Mesodermal cell (in vitro differentiated cells): ENCODE measurements around the gene SYTL4.

Experiments used
- H3K27ac ChIP-seq: 2 replicates; pipeline ENCODE4 v1.7.0; 2013; ENCODE audit warnings: mild to moderate bottlenecking, low read depth, low read length, moderate library complexity; ENCODE audit not compliant: severe bottlenecking
- H3K36me3 ChIP-seq: 2 replicates; pipeline ENCODE4 v1.7.1; 2013; ENCODE audit warnings: mild to moderate bottlenecking, low read length, moderate library complexity; ENCODE audit not compliant: control insufficient read depth, insufficient read depth
- H3K4me1 ChIP-seq: one replicate; pipeline ENCODE4 v1.7.1; 2013; ENCODE audit warnings: mild to moderate bottlenecking, low read length; ENCODE audit not compliant: insufficient read depth, control insufficient read depth, poor library complexity, severe bottlenecking
- H3K4me3 ChIP-seq: 2 replicates; pipeline ENCODE4 v1.7.0; 2013; ENCODE audit warnings: low read length, control low read depth, mild to moderate bottlenecking; ENCODE audit not compliant: insufficient read depth, poor library complexity, severe bottlenecking; ENCODE audit errors: extremely low read depth
- H3K9me3 ChIP-seq: 2 replicates; pipeline ENCODE4 v1.7.1; 2013; ENCODE audit warnings: mild to moderate bottlenecking, low read length, moderate library complexity; ENCODE audit not compliant: control insufficient read depth
- WGBS, 2 experiments: methylation state at CpG; one replicate each; pipeline ENCODE4 v1.1.5; 2013; ENCODE audit warnings: missing lambda C conversion rate in 2 of 2; ENCODE audit not compliant: insufficient coverage in 2 of 2; 5-methylcytosine and 5-hydroxymethylcytosine counted together

SYTL4 gene

DNA sequence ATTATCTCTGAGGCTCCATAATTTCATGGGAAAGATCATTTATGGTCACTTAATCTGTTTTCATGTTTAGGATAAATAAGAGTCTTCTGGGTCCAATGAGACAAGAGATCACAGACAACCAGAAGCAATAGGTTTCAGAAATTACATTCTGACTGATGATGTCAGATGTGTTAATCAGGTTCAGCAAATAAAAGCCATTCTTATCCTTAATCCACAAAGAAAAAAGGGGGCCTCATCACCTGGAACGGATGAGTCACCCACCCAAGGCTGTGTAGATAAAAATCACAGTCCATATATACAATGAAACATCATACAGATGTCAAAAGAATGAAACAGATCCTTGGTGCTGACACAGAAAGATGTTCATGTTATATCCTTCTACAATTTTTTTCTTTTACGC, 36.6 kb downstream of the SYTL4 start:
- no peaks in the 10 kb centered on the region for H3K4me1 ChIP-seq
- 100% methylated on average over 1 of the region's 2 CpGs; no CpG with 5 or more reads in 1 of the 2 experiments for WGBS, 2 experiments
- no peaks in the 10 kb centered on the region for H3K36me3 ChIP-seq
- no peaks in the 10 kb centered on the region for H3K9me3 ChIP-seq
- no peak overlapping the region for H3K27ac ChIP-seq
- no peak overlapping the region for H3K4me3 ChIP-seq

DNA sequence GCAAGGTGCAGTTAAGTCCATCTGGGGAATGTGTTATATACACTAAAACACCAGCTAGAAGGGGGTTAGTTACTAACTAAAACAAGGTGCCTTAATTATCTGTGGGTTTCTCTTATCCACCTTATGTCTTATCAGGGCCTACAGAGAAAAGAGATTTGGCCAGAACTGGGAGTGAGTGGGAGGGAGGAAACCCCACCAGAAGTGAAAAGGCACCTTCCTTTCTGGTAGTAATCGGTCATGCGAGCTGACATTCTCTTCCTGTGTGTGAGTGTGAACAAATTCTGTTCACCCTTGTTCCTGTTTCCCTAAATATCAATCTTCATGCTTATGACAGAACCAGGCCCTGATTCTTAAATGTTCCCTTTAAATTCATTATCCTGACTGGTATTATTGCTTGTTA, 44.4 kb downstream of the SYTL4 start:
- Histone ChIP-seq H3K4me1 (no peaks in the 10 kb centered on the region), H3K4me3 (no peak overlapping the region), H3K27ac (no peak overlapping the region), H3K9me3 (no peaks in the 10 kb centered on the region), H3K36me3 (no peaks in the 10 kb centered on the region)
- no CpG with 5 or more reads among the region's 2 CpGs for WGBS, 2 experiments

DNA sequence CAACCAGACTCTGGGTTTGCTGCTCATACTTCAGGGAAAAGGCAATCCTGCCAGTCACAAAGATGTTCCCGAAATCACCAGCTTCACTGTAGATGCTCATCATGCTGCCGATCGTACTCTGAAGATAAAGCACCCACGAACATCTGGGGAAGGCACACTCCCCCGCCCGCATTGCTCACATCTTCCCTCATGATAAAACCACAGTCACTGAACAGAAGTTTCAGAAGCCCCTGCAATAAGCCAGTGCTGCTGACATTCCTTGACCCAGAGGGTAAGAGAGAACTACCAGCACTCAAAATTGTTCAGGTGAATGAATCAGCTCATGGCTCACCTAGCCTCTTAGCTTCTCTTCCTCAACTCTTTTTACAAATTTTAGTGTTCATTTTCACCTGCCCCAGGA, 44.8 kb downstream of the SYTL4 start:
- Histone ChIP-seq H3K36me3 (no peaks in the 10 kb centered on the region), H3K27ac (no peak overlapping the region), H3K4me3 (no peak overlapping the region), H3K9me3 (no peaks in the 10 kb centered on the region), H3K4me1 (no peaks in the 10 kb centered on the region)
- WGBS, 2 experiments, result 80% methylated on average over 1 of the region's 6 CpGs

DNA sequence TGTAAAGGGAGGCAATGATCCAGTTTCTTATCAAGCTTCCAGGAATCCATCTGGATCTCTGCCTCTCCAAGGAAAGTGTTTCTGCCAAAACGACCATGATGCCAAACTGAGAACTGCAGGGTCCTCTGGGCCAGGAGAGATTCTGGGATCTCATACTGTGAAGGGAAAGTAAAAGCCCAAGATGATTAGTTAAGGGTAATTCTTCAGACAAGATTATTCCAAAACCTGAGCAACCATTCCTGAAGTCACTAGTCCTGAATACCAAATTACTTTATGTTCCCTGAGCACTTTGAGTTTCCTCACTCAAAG, 46.0 kb downstream of the SYTL4 start:
- Histone ChIP-seq H3K4me3 (no peak overlapping the region), H3K4me1 (no peaks in the 10 kb centered on the region), H3K9me3 (no peaks in the 10 kb centered on the region), H3K27ac (no peak overlapping the region), H3K36me3 (no peaks in the 10 kb centered on the region)
- no CpG with 5 or more reads among the region's 1 CpG for WGBS, 2 experiments

DNA sequence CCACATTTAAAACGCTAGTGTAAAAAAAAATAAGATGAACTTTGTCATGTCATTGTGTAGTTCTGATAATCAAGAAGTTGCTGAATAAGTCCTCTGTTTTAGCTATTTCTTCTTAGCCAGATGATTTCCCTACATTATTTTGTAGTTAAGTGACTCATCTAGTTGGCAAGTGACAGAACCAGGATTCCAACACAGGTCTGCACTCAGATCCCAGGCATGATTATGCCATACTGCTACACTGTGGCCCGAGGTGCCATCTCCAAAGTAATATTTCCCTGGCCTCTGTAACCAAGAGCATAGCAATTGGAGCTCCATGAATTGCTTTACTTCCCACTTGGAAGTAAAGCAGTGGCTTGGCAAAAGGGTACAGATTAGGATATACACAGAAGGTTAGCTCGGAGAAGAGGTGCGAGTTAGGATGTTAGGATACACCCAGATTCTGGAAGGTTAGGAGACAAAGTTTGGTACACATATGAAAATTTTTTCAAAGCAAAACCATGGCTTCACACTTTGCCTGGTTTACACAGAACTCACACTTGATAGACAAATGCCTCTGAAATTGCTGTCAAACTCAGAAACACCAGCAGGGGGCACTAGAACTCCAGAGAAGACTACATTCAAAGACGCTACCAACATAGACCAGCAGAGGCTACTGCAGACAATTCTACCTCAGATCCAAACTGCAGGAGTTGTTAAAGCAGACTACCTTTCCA, 46.5 kb downstream of the SYTL4 start:
- WGBS, 2 experiments, result 17% methylated on average over 2 of the region's 5 CpGs; no CpG with 5 or more reads in 1 of the 2 experiments
- no peaks in the 10 kb centered on the region for H3K36me3 ChIP-seq
- H3K27ac ChIP-seq, result no peak overlapping the region
- no peak overlapping the region for H3K4me3 ChIP-seq
- H3K9me3 ChIP-seq, result no peaks in the 10 kb centered on the region
- no peaks in the 10 kb centered on the region for H3K4me1 ChIP-seq

DNA sequence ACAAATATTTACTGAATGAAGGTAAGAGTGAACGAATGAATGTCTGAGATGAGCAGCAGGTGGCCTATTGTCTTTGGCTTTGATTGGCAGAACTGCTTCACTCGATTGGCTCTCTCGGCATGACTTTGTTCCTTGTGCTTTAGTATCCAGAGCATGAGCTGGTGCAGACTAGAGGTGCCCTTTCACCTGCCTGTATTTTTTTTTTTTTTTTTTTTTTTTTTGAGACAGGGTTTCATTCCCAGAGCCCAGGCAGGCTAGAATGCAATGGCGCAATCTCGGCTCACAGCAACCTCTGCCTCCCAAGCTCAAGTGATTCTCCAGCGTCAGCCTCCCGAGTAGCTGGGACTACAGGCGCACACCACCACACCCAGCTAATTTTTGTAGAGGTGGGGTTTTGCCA, 49.0 kb downstream of the SYTL4 start:
- H3K4me3 ChIP-seq, result no peak overlapping the region
- H3K9me3 ChIP-seq, result no peaks in the 10 kb centered on the region
- H3K27ac ChIP-seq, result no peak overlapping the region
- no peaks in the 10 kb centered on the region for H3K4me1 ChIP-seq
- H3K36me3 ChIP-seq, result no peaks in the 10 kb centered on the region
- 80 to 90% methylated on average over 2 of the region's 8 CpGs for WGBS, 2 experiments

DNA sequence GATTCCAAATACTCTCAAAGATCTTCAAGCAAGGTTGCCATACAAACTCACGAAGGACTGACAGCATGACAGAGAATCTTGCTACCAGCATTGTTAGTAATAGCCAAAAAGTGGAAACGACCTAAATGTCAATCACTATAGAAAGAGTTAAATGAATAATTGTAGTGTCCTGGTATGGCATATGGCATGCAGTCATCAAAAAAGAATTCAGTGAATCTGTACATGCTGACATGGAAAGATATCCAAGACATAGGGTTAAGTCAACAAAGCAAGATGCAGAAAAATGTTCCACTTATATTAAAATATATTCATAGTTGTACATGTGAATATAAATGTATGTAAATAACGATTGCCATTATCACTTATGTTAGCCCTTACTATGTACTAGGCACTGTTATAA, 50.3 kb downstream of the SYTL4 start:
- 83% methylated on average over 1 of the region's 3 CpGs; no CpG with 5 or more reads in 1 of the 2 experiments for WGBS, 2 experiments
- H3K27ac ChIP-seq, result no peak overlapping the region
- no peaks in the 10 kb centered on the region for H3K9me3 ChIP-seq
- no peaks in the 10 kb centered on the region for H3K36me3 ChIP-seq
- H3K4me3 ChIP-seq, result no peak overlapping the region
- H3K4me1 ChIP-seq, result no peaks in the 10 kb centered on the region

DNA sequence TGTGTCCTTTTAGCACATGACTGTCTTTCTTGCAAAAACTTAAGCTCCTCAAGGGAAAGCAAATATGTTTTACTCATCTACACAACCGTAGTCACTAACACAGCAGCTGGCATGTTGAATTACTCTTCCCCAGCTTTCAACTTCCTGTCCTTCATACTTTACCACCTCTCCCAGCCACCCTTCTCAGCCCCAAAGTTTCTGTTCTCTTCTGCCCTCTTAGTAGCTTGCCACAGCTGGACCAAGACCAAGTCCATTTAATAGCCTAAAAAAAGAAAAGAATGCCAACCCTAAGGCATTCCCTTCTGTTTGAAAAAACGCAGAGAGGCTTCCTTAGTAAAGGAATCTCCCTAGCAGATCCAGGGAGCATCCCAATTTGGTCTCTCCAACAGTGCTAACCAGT, 51.2 kb downstream of the SYTL4 start:
- WGBS, 2 experiments, result 70 to 83% methylated on average over 2 of the region's 2 CpGs
- H3K4me3 ChIP-seq, result no peak overlapping the region
- no peaks in the 10 kb centered on the region for H3K4me1 ChIP-seq
- no peak overlapping the region for H3K27ac ChIP-seq
- H3K9me3 ChIP-seq, result no peaks in the 10 kb centered on the region
- H3K36me3 ChIP-seq, result no peaks in the 10 kb centered on the region

DNA sequence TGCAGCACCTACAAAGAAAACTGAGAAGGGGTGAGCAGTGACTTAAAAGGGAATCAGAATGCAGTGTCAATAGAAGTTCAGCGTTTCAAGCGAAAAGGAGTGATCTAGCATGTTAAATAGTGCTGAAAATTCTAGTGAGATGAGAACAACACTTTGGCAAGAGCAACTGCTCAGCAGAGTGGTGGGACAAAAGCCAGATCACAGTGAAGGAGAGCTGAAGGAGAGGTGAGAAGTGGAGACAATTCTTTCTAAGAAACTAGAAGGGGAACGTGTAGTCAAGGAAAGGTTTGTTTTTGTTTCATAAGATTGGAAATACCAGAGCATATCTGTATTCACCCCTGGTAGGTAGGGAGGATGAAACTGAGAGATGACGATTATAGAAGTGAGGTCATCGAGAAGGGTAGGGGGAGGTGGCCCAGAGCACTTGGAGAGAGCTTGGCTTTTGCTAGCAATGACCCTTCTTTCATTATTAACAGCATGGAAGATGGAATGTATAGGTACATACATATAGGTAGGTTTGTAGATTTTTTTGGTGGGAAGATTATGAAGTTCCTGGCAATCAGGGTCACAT, 54.2 kb downstream of the SYTL4 start:
- no peaks in the 10 kb centered on the region for H3K9me3 ChIP-seq
- H3K27ac ChIP-seq, result no peak overlapping the region
- peaks cover 2% of the 10 kb centered on the region for H3K36me3 ChIP-seq
- no peak overlapping the region for H3K4me3 ChIP-seq
- H3K4me1 ChIP-seq, result peaks cover 5% of the 10 kb centered on the region
- WGBS, 2 experiments, result 88 to 100% methylated on average over 2 of the region's 5 CpGs

DNA sequence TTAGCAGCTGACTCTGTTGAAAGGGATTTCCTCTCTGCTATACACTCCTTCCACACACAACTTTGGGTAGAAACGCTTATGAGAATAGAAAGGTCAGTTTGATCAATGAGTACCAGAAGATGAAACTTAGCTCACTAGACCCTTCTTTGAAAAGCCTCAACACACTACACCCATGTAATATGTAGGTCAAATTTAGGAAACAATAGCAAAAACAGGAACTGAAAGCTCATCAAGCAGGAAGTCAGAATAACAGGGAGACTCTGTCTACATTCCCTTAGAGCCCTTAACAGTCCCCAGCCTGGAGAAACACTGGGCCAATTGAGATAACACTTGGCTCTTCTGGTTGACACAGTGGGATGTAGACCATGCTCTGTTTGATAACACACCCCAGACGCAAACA, 57.2 kb downstream of the SYTL4 start:
- no peaks in the 10 kb centered on the region for H3K9me3 ChIP-seq
- H3K4me1 ChIP-seq, result peaks cover 5% of the 10 kb centered on the region
- 100% methylated on average over 1 of the region's 2 CpGs; no CpG with 5 or more reads in 1 of the 2 experiments for WGBS, 2 experiments
- peaks cover 5% of the 10 kb centered on the region for H3K36me3 ChIP-seq
- no peak overlapping the region for H3K4me3 ChIP-seq
- no peak overlapping the region for H3K27ac ChIP-seq

DNA sequence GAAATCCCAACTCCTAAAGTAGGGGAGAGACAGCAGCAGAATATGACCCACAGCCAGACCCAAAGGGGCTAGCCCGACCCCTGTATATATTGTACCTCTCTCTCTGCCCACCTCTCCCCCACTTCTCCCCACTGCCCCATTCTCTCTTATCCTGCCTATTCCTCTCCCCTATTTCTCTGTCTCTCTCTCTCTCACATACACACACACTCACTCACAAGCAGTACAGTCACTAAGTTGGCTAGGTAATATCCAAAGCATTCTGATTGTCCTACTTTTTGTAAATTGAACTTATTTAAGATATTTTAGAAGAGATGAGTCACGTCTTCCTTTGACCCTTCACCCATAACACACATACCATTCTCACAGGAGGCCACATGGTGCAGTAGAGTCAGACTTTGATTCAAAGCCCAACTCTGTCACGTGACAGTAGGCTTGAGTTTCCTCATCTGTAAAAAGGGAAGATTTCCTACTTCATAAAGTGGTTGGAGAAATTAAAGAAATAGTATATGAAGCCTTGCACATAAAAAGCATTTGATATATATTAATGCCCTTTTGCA, 58.4 kb downstream of the SYTL4 start:
- Histone ChIP-seq H3K27ac (no peak overlapping the region), H3K36me3 (peaks cover 5% of the 10 kb centered on the region), H3K9me3 (no peaks in the 10 kb centered on the region), H3K4me3 (no peak overlapping the region), H3K4me1 (peaks cover 5% of the 10 kb centered on the region)
- no CpG with 5 or more reads among the region's 3 CpGs for WGBS, 2 experiments
